ENCODE data around the gene PIGA.

The PIGA gene

GRCh38 chrX:15319075-15319474 is 16.2 kb downstream of the PIGA start:
- no peak for TF ChIP-seq REST (IDR thresholded peaks at IDR 0.05; ENCODE audit: insufficient read depth in 1 of 2, low read depth in 2 of 2, low read length in 2 of 2)
- TF ChIP-seq TAF1 (IDR thresholded peaks at IDR 0.05; ENCODE audit: borderline replicate concordance, insufficient read depth, low read length): no peak
- no peak for TF ChIP-seq FOXP2 (optimal IDR thresholded peaks at IDR 0.05; ENCODE audit: borderline replicate concordance, extremely low read depth, extremely low read length, insufficient read depth)
- TF ChIP-seq POLR2AphosphoS5 (IDR thresholded peaks at IDR 0.05; ENCODE audit: low read depth, low read length): no peak
- TF ChIP-seq SIN3A (IDR thresholded peaks at IDR 0.05; ENCODE audit: borderline replicate concordance, insufficient read depth, low read length): no peak

- no peak for TF ChIP-seq SIN3A (IDR thresholded peaks at IDR 0.05; ENCODE audit: borderline replicate concordance, insufficient read depth, low read length)
- TF ChIP-seq REST (IDR thresholded peaks at IDR 0.05; ENCODE audit: insufficient read depth in 1 of 2, low read depth in 2 of 2, low read length in 2 of 2): no peak
- TF ChIP-seq POLR2AphosphoS5 (IDR thresholded peaks at IDR 0.05; ENCODE audit: low read depth, low read length): no peak
- no peak for TF ChIP-seq FOXP2 (optimal IDR thresholded peaks at IDR 0.05; ENCODE audit: borderline replicate concordance, extremely low read depth, extremely low read length, insufficient read depth)
- TF ChIP-seq TAF1 (IDR thresholded peaks at IDR 0.05; ENCODE audit: borderline replicate concordance, insufficient read depth, low read length): no peak
Observed at GRCh38 chrX:15315509-15315908, 19.8 kb downstream of the PIGA start, which contains the start of gene ASB11. TSS of gene ASB11 (minus strand) at chrX:15315640. CDS start at chrX:15315605, 35 bp downstream.

- no peak for TF ChIP-seq TAF1 (IDR thresholded peaks at IDR 0.05; ENCODE audit: borderline replicate concordance, insufficient read depth, low read length)
- no peak for TF ChIP-seq POLR2AphosphoS5 (IDR thresholded peaks at IDR 0.05; ENCODE audit: low read depth, low read length)
- no peak for TF ChIP-seq SIN3A (IDR thresholded peaks at IDR 0.05; ENCODE audit: borderline replicate concordance, insufficient read depth, low read length)
- no peak for TF ChIP-seq REST (IDR thresholded peaks at IDR 0.05; ENCODE audit: insufficient read depth in 1 of 2, low read depth in 2 of 2, low read length in 2 of 2)
- TF ChIP-seq FOXP2 (optimal IDR thresholded peaks at IDR 0.05; ENCODE audit: borderline replicate concordance, extremely low read depth, extremely low read length, insufficient read depth): no peak
Observed at GRCh38 chrX:15314472-15314871, 20.9 kb downstream of the PIGA start.

GRCh38 chrX:15311119-15311518 is 24.2 kb downstream of the PIGA start:
- TF ChIP-seq FOXP2 (optimal IDR thresholded peaks at IDR 0.05; ENCODE audit: borderline replicate concordance, extremely low read depth, extremely low read length, insufficient read depth): no peak
- no peak for TF ChIP-seq POLR2AphosphoS5 (IDR thresholded peaks at IDR 0.05; ENCODE audit: low read depth, low read length)
- TF ChIP-seq REST (IDR thresholded peaks at IDR 0.05; ENCODE audit: insufficient read depth in 1 of 2, low read depth in 2 of 2, low read length in 2 of 2): no peak
- TF ChIP-seq SIN3A (IDR thresholded peaks at IDR 0.05; ENCODE audit: borderline replicate concordance, insufficient read depth, low read length): no peak
- TF ChIP-seq TAF1 (IDR thresholded peaks at IDR 0.05; ENCODE audit: borderline replicate concordance, insufficient read depth, low read length): no peak

GRCh38 chrX:15310117-15310516 is 25.2 kb downstream of the PIGA start:
- TF ChIP-seq FOXP2 (optimal IDR thresholded peaks at IDR 0.05; ENCODE audit: borderline replicate concordance, extremely low read depth, extremely low read length, insufficient read depth) (no peak), SIN3A (IDR thresholded peaks at IDR 0.05; ENCODE audit: borderline replicate concordance, insufficient read depth, low read length) (no peak), REST (IDR thresholded peaks at IDR 0.05; ENCODE audit: insufficient read depth in 1 of 2, low read depth in 2 of 2, low read length in 2 of 2) (no peak), TAF1 (IDR thresholded peaks at IDR 0.05; ENCODE audit: borderline replicate concordance, insufficient read depth, low read length) (no peak)
